Fibroblast of pulmonary artery (primary cell): ENCODE data around the gene DIRAS3.
A peak's percentile ranks its signal among the peaks of the same experiment; 100 is the strongest.

Source experiments
- DNase-seq: peaks from one replicate; pipeline ENCODE4 v3.0.0-alpha.2; 2010; ENCODE audit warnings: low read depth
- H3K4me3 ChIP-seq: replicated peaks from 2 replicates; pipeline ENCODE4 v1.5.1; 2011; ENCODE audit warnings: low read depth, mild to moderate bottlenecking, control low read depth, low read length, moderate library complexity
- TF ChIP-seq, protein P1 (sequence below): IDR thresholded peaks from 2 replicates; pipeline ENCODE4 v1.5.1; 2011; ENCODE audit warnings: mild to moderate bottlenecking, control low read depth, low read length, inconsistent platforms; ENCODE audit errors: missing control alignments

DIRAS3 gene

GRCh38 chr1:68049941-68050878 is at the start of gene DIRAS3:
DIRAS3 (minus strand) TSS chr1:68050627; CDS start chr1:68047297, 3,330 bp downstream.
- TF ChIP-seq, protein P1, sequence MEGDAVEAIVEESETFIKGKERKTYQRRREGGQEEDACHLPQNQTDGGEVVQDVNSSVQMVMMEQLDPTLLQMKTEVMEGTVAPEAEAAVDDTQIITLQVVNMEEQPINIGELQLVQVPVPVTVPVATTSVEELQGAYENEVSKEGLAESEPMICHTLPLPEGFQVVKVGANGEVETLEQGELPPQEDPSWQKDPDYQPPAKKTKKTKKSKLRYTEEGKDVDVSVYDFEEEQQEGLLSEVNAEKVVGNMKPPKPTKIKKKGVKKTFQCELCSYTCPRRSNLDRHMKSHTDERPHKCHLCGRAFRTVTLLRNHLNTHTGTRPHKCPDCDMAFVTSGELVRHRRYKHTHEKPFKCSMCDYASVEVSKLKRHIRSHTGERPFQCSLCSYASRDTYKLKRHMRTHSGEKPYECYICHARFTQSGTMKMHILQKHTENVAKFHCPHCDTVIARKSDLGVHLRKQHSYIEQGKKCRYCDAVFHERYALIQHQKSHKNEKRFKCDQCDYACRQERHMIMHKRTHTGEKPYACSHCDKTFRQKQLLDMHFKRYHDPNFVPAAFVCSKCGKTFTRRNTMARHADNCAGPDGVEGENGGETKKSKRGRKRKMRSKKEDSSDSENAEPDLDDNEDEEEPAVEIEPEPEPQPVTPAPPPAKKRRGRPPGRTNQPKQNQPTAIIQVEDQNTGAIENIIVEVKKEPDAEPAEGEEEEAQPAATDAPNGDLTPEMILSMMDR: no peak
- DNase-seq: peak; percentile 53
- peak within 1 kb of the TSS; percentile 62 for H3K4me3 ChIP-seq

- no peak overlapping the region for H3K4me3 ChIP-seq
- TF ChIP-seq, protein P1: no peak
- no peak for DNase-seq
Measured at GRCh38 chr1:68093737-68094136, 43.3 kb upstream of the DIRAS3 start.

GRCh38 chr1:68087184-68087583 is 36.8 kb upstream of the DIRAS3 start:
- TF ChIP-seq, protein P1: no peak
- H3K4me3 ChIP-seq: no peak overlapping the region
- DNase-seq: peak; percentile 31

DNA sequence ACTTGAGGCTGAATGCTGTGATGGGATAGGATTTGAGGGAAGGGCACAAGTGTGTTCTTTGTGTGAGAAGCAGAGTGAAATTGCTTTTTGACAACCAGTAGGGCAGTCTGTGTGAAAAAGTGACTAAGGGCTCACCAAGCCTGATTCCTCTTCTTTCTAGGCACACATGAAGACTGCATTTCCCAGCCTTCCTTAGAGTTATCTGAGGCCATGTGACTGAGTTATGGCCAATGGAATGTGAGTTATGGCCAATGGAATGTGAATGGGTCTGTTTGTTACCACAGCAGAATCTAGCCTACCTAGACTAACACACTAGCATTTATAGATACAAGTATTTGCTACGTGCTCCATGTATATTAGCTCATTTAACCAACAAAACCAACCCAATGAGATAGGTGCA is 35.3 kb upstream of the DIRAS3 start:
- TF ChIP-seq, protein P1: no peak
- no peak overlapping the region for H3K4me3 ChIP-seq
- no peak for DNase-seq

DNA sequence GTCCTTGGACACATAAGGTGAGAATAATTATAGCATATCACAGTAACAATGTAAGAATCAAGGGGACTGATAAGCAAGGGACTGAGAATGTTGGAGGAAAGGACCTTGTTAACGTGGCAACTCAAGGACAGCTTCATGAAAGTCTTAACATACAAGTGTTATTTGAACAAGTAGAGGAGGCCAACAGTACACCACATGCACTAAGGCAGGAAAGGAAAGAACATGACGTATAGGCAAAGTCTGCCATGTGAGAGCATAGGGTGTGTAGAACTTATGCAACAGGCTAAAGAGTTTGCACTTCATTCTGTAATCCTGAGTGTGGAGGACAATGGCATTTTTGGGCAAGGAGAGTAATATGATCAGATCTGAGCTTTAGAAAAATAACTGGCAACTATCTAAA is 33.3 kb upstream of the DIRAS3 start:
- DNase-seq: no peak
- TF ChIP-seq, protein P1: no peak
- H3K4me3 ChIP-seq: no peak overlapping the region

DNA sequence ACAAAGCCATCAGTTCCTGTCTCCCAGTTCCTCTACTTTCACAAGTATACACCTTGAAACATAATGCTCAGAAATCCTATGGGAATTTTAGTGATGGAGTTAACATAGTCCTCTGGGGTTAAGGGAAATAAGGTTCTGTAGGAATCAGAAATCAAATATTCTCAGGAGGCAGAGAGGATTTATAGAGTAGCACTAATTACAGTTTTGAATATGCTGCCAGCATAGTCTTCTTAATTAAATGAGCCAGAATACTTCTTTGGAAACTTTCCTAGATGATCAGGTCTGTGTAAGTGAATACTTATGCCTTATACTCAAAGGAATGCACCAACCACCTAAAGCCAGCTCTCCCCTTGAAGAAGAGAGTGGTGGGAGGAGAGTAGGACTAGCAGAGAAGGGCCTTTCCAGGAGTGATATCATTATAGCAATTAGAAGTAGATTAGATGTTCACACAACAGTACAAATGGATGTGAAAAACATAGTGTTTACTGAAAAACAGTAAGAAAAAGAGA is 31.4 kb upstream of the DIRAS3 start:
- no peak overlapping the region for H3K4me3 ChIP-seq
- TF ChIP-seq, protein P1: no peak
- DNase-seq: no peak
